Measurements from ENCODE around the gene DLG2.
A peak's percentile ranks its signal among the peaks of the same experiment; 100 is the strongest.
"Not testable (repeated sequence)": the region's sequence is repeated elsewhere in the genome, so short reads cannot be mapped to it uniquely, and the experiment has no call there.

DLG2 gene

DNA sequence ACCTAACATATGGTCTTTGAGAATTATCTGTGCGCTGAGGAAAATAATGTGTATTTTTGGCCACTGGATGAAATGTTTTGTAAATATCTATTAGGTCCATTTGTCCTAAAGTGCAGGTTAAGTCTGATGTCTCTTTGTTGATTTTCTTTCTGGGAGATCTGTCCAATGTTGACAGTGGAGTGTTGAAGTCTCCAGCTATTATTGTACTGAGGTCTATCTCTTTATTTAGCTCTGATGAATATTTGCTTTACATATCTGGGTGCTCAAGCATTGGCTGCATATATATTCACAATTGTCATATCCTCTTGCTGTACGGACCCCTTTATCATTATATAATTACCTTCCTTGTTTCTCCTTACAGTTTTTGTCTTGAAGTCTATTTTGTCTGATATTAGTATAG, 833.8 kb downstream of the DLG2 start:
- DNase-seq: no peak

DNA sequence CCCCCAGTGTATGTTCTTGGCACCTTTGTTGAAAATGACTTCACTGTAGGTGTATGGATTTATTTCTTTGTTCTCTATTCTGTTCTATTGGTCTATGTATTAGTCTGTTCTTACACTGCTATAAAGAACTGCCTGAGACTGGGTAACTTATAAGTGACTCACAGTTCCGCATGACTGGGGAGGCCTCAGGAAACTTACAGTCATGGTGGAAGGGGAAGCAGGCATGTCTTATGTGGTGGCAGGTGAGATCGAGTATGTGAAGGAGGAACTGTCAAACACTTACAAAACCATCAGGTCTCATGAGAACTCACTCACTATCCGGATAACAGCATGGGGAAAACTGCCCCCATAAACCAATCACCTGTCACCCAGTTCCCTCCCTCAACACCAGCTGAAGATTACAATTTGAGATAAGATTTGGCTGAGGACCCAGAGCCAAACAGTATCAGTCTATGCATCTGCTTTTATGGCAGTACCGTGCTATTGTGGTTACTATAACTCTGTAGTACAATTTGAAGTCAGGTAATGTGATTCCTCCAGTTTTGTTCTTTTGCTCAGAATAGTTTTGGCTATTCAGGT, 836.2 kb downstream of the DLG2 start:
- DNase-seq: no peak

DNA sequence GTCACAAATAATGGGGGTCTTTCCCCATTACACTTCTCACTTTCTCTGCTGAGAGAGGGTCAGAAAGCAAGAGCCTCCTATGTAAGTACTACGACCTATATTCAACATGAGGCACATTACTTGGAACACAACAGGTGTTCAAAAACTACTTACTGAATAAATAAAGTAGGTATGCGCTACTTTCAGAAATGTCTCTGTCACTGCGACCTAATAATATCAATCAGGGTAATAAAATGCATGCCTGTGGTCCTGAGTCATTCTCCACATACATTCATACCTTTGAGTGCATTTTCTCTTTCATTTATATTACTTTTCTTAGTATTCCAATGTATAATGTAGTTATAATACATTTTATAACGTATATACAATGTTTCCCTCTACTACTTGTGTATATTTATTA, 838.9 kb downstream of the DLG2 start:
- no peak for DNase-seq

DNA sequence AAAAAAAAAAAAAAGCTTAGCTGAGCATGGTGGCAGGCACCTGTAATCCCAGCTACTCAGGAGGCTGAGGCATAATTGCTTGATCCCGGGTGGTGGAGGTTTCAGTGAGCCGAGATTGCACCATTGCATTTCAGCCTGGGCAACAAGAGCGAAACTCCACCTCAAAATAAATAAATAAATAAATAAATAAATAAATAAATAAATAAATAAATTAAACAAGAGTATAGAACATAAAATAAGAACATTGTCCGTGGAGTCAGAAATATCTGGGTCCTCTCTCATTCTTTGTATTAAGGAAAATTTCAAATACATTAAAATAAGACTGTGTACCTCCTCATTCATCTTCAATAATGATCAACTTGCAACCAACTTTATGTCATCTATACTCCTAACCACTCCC, 843.0 kb downstream of the DLG2 start:
- not testable (repeated sequence) for DNase-seq

GRCh38 chr11:84780689-84781293, 846.4 kb downstream of the DLG2 start:
- DNase-seq: no peak

DNA sequence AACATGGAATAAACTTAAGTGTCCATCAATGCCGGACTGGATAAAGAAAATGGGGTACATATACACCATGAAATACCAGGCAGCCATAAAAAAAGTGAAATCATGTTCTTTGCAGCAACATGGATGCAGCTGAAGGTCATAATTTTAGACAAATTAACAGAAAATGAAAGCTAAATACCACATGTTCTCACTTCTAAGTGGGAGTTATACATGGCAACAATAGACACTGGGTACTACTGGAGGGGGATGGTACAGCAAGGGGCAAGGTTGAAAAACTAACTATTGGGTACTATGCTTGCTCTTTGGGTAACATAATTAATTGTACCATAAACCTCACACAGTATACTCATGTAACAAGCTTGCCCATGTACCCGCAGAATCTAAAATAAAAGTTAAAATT, 851.6 kb downstream of the DLG2 start:
- no peak for DNase-seq

GRCh38 chr11:84763931-84764330, 863.2 kb downstream of the DLG2 start:
- DNase-seq: no peak

- no peak for DNase-seq
These were observed 869.4 kb downstream of the DLG2 start for GRCh38 chr11:84757711-84758110.

DNA sequence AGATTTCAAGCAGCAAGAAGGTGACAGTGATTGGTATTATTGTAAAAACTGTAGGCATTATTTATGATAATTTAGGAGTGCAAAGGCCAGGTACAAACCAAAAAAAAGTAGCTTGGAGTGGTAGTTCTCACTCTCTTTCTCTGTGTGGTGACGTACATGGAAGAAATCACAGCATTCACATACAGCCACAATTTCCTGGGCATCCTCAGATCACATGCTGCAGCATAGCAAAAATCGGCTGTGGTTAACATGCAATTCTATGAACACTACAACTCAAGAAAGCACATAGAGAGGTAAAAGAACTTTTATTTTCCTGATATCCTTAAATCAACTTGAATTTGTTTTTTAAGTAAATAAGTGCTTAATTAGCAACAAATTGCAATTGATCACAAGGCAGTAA, 875.8 kb downstream of the DLG2 start:
- no peak for DNase-seq

GRCh38 chr11:84747871-84748270, 879.3 kb downstream of the DLG2 start:
- DNase-seq: no peak

DNA sequence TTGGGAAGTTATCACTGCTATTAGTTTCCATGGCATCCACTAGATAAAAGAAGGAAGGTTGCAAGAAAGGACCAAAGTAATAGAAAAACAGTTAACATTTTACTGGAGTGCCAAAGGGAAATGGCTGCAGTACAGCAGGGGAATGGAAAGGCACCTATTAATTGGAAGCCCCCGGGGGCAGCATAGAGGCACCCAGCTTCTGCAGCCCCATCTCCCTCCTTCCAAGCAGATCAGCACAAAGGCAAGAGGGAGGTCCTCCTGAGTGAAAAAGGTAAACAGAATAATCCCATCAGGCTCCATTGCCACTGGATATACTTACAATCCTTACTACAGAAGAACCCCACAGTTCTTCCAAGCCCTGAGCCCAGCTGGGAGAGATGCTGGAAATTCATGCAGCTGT, 887.1 kb downstream of the DLG2 start:
- no peak for DNase-seq

DNA sequence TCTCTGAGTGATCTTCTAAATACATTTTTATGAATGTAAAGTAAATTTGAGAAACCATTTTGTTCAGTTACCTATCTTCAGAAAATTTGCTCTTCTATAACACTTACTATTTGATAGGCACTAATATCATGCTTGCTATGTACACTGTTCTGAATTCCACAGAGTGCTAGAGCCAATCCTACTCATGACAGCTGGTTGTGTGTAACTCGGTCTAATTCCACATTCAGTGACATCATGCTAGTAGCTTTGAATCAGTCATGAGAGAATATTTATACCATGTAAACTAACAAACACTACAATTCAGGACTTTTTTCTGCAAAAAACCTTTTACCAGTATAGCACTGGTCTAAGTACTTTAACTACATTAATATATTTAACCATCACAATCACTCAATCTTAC, 902.9 kb downstream of the DLG2 start:
- DNase-seq: no peak

DNA sequence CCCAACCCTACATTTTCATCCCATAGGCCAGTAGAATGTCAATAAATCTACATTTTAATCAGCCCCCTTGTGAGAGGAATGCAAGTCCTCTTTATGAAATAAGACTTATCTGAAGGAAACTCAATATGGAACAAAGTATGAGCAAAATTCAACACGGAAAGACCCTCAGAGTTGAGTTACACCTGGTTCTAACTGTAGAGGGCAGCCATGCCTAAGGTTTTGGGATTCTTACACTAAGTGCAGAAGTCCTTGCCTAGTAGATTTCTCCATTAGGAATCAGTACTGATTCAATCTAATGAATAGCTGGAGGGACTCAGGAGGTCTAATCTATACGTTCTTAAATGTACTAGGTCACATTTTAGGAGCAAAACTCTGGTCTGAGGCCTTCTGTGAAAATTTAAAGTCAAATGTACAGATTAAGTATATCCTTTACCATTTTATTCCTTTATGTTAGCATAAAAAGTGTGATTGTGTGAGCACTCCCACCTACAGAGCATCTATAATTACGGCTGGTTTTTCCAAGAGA, 904.5 kb downstream of the DLG2 start:
- no peak for DNase-seq

GRCh38 chr11:84721561-84721961, 905.6 kb downstream of the DLG2 start:
- peak in 6 of 56 donors; percentile 0 to 9 (median 3) for DNase-seq

- DNase-seq: peak in 37 of 56 donors; percentile 2 to 60 (median 31)
These were observed 906.3 kb downstream of the DLG2 start for GRCh38 chr11:84720706-84721402.

DNA sequence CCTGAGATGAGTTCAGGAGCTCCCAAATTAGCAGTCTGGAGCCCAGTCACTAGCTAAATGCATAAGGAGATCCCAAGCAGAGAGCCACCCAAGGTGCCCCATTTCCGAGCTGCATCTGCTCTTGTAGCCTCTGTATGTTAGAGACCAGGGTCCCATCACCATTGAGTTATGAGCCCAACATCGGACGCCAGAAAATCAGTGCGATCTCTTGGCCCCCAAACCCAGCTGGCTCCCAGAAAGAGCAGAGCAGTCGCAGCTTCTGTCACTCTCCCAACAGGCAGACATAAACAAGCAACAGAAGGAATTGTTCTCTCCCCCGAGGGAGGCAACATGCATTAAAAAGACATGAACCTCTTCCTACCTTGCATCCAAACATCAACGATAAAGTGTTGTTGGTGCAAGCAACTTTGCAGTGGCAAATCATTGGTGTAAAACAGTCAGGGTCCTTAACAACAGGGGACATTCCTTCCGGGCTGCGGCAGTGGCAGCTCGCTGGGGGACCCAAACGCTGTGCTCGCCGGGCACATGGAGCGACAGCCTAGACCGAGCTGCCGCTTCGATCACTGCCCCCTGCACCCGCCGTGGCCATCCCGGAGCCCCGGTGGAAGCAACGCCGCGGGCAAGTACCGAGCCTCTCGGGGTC, 907.1 kb downstream of the DLG2 start:
- DNase-seq: peak in 27 of 56 donors; percentile 4 to 50 (median 24)

GRCh38 chr11:84714316-84714780, 912.8 kb downstream of the DLG2 start:
- peak in 9 of 56 donors; percentile 0 to 31 (median 9) for DNase-seq

GRCh38 chr11:84691830-84692229, 935.3 kb downstream of the DLG2 start:
- peak in 1 of 56 donors; percentile 8 for DNase-seq

DNA sequence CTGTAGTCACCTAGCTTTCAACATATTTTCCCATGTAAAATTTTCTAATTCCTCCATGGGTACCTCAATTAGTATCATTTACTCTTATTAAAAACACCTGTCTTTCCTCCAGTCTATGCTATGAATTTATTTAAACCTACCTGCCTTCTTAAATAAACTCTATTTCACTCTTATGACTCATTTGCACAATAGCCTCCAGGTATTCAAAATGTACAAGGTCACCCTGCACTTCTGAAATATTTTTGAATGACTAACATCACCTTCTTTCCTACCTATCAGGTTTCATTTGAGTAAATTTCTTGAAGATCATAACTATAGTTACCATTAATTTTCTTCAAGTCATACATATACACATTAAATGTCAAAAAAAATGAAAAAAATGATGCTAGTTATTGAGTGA, 939.7 kb downstream of the DLG2 start:
- DNase-seq: no peak

- DNase-seq: no peak
These were observed 940.4 kb downstream of the DLG2 start for GRCh38 chr11:84686716-84687115.

DNA sequence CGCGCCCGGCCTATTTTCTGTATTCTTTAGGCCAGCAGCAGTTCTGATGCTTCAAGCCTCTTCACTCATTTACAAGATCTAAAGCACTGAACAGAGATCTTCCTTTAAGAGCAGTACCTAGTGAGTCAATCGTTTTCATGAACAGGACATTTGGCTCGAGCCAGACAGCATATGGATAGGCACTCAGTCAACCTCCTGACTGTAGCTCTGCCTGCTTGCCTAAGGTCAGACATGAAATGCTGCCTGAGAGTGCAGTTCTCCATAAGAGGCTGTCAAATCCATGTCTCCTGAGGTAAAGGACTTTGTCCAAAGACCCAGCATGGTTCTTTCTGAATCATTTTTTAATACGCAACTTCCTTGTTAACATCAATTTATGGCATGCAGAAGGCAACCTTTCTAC, 941.2 kb downstream of the DLG2 start:
- no peak for DNase-seq

- no peak for DNase-seq
These were observed 942.0 kb downstream of the DLG2 start for GRCh38 chr11:84685149-84685548.

Measured in amygdala (tissue), 56 donors.